Smooth muscle cell (in vitro differentiated cells): ENCODE results near the gene ZNF239. TPM values are rescaled to one million over a fixed set of nuclear protein-coding genes. Genes with fewer than 3 reads are reported as not detected.

Experiments used
- DNase-seq: peaks from one replicate; lab custom pipeline; 2025; ENCODE audit not compliant: unreplicated experiment; lab: John Stamatoyannopoulos, UW
- H2AFZ ChIP-seq: fragments of 200-600 bp; sonication (generic); 2 replicates; pipeline ENCODE4 v1.6.0; 2016; ENCODE audit warnings: antibody characterized with exemption, low read depth, mild to moderate bottlenecking
- H3F3A ChIP-seq: fragments of 200-600 bp; sonication (generic); 2 replicates; pipeline ENCODE4 v1.6.0; 2017; ENCODE audit warnings: antibody characterized with exemption, low read depth
- H3K27ac ChIP-seq: fragments of 200-600 bp; sonication (generic); 2 replicates; pipeline ENCODE4 v1.5.1; 2016; ENCODE audit warnings: low read depth, mild to moderate bottlenecking
- H3K27me3 ChIP-seq: fragments of 200-600 bp; sonication (generic); 2 replicates; pipeline ENCODE4 v1.6.1; 2016; ENCODE audit warnings: low read depth, mild to moderate bottlenecking
- H3K36me3 ChIP-seq: fragments of 200-600 bp; sonication (generic); 2 replicates; pipeline ENCODE4 v1.5.1; 2016; ENCODE audit warnings: low read depth
- H3K4me1 ChIP-seq: fragments of 200-600 bp; sonication (generic); 2 replicates; pipeline ENCODE4 v1.5.1; 2016; ENCODE audit warnings: low read depth
- H3K4me2 ChIP-seq: fragments of 200-600 bp; sonication (generic); 2 replicates; pipeline ENCODE4 v1.6.0; 2016; ENCODE audit warnings: mild to moderate bottlenecking
- H3K4me3 ChIP-seq: fragments of 200-600 bp; sonication (generic); 2 replicates; pipeline ENCODE4 v1.5.1; 2016; ENCODE audit warnings: mild to moderate bottlenecking
- H3K79me2 ChIP-seq: fragments of 200-600 bp; sonication (generic); 2 replicates; pipeline ENCODE4 v1.6.0; 2016; ENCODE audit warnings: low read depth, mild to moderate bottlenecking
- H3K9ac ChIP-seq: fragments of 200-600 bp; sonication (generic); 2 replicates; pipeline ENCODE4 v1.6.0; 2016; ENCODE audit warnings: low read depth
- H3K9me3 ChIP-seq: fragments of 200-600 bp; sonication (generic); replicated peaks from 2 replicates; pipeline ENCODE4 v1.5.1; 2016; ENCODE audit warnings: low read depth
- H4K20me1 ChIP-seq: fragments of 200-600 bp; sonication (generic); 2 replicates; pipeline ENCODE4 v1.6.0; 2016; ENCODE audit warnings: low read depth
- CTCF ChIP-seq: fragments of 200-600 bp; sonication (generic); IDR thresholded peaks from 2 replicates; pipeline ENCODE4 v1.5.1; 2017; ENCODE audit warnings: borderline replicate concordance, mild to moderate bottlenecking, antibody characterized with exemption; ENCODE audit not compliant: insufficient read depth, poor library complexity, severe bottlenecking
- WGBS: methylation state at CpG from one replicate; pipeline ENCODE4 v1.1.7; 2016; ENCODE audit warnings: low lambda C conversion rate; 5-methylcytosine and 5-hydroxymethylcytosine counted together
- polyA plus RNA-seq: library from polyadenylated mRNA; unstranded; fragments of >200 nt; fragmentation: Nextera tagmentation; extraction: Ambion mirVana; gene quantifications from 2 replicates; pipeline ENCODE4 v1.2.1, GENCODE V29; 2016
- total RNA-seq: library from RNA; depleted of rRNA; stranded (reverse); fragments of >200 nt; gene quantifications from 2 replicates; pipeline ENCODE4 v1.2.3, GENCODE V29; 2014

The ZNF239 gene
- total and polyA plus RNA-seq, 2 experiments from 2014 or later = 2.6 to 5.4 TPM

- Histone ChIP-seq H3F3A (no peaks in the 10 kb centered on the region), H3K4me1 (no peaks in the 10 kb centered on the region), H4K20me1 (no peaks in the 10 kb centered on the region), H3K79me2 (no peaks in the 10 kb centered on the region), H3K36me3 (no peaks in the 10 kb centered on the region), H3K4me2 (no peak overlapping the region), H3K9me3 (no peaks in the 10 kb centered on the region), H3K27me3 (no peaks in the 10 kb centered on the region), H3K27ac (no peak overlapping the region), H2AFZ (no peak overlapping the region), H3K9ac (no peak overlapping the region), H3K4me3 (no peak overlapping the region)
- DNase-seq = no peak
- 75% methylated on average over 2 of the region's 2 CpGs for WGBS
- no peak for TF ChIP-seq CTCF
Observed at GRCh38 chr10:43598446-43598845, 24.0 kb upstream of the ZNF239 start.

- Histone ChIP-seq H3K9me3 (no peaks in the 10 kb centered on the region), H3K9ac (no peak overlapping the region), H3K27me3 (no peaks in the 10 kb centered on the region), H3K27ac (no peak overlapping the region), H3K4me1 (no peaks in the 10 kb centered on the region), H3K79me2 (no peaks in the 10 kb centered on the region), H3K4me3 (no peak overlapping the region), H4K20me1 (no peaks in the 10 kb centered on the region), H3K4me2 (no peak overlapping the region), H3K36me3 (no peaks in the 10 kb centered on the region), H2AFZ (no peak overlapping the region), H3F3A (no peaks in the 10 kb centered on the region)
- DNase-seq = no peak
- 95% methylated on average over 4 of the region's 4 CpGs for WGBS
- no peak for TF ChIP-seq CTCF
Observed at GRCh38 chr10:43596546-43596945, 22.1 kb upstream of the ZNF239 start.

GRCh38 chr10:43595739-43596298, 21.4 kb upstream of the ZNF239 start:
- Histone ChIP-seq H3K79me2 (no peaks in the 10 kb centered on the region), H3K4me2 (no peak overlapping the region), H3K4me1 (no peaks in the 10 kb centered on the region), H2AFZ (no peak overlapping the region), H3F3A (no peaks in the 10 kb centered on the region), H3K9ac (no peak overlapping the region), H3K4me3 (no peak overlapping the region), H4K20me1 (no peaks in the 10 kb centered on the region), H3K36me3 (no peaks in the 10 kb centered on the region), H3K27ac (no peak overlapping the region), H3K9me3 (no peaks in the 10 kb centered on the region), H3K27me3 (no peaks in the 10 kb centered on the region)
- WGBS = 90% methylated on average over 7 of the region's 7 CpGs
- TF ChIP-seq CTCF = no peak
- no peak for DNase-seq

- Histone ChIP-seq H2AFZ (no peak overlapping the region), H3K4me3 (no peak overlapping the region), H3K9me3 (no peaks in the 10 kb centered on the region), H3K4me2 (no peak overlapping the region), H3K79me2 (no peaks in the 10 kb centered on the region), H3K27ac (no peak overlapping the region), H3K9ac (no peak overlapping the region), H3K4me1 (no peaks in the 10 kb centered on the region), H3F3A (no peaks in the 10 kb centered on the region), H4K20me1 (no peaks in the 10 kb centered on the region), H3K27me3 (no peaks in the 10 kb centered on the region), H3K36me3 (no peaks in the 10 kb centered on the region)
- DNase-seq = no peak
- no peak for TF ChIP-seq CTCF
- WGBS = 67% methylated on average over 8 of the region's 8 CpGs
Observed at GRCh38 chr10:43594944-43595589, 20.7 kb upstream of the ZNF239 start.
